Choroid plexus epithelial cell (primary cell): ENCODE results near the gene CDH4.

Experiments used
- DNase-seq: peaks from one replicate; pipeline ENCODE4 v3.0.0-alpha.2; 2010; ENCODE audit warnings: low read depth
- H3K4me3 ChIP-seq: 2 replicates; pipeline ENCODE4 v1.5.1; 2011; ENCODE audit warnings: low read depth, mild to moderate bottlenecking, control low read depth, low read length, moderate library complexity
- TF ChIP-seq, protein P1 (sequence below): conservative IDR thresholded peaks from 2 replicates; pipeline ENCODE4 v1.5.1; 2011; ENCODE audit warnings: low read depth, mild to moderate bottlenecking, control low read depth, inconsistent platforms, low read length, moderate library complexity

Gene CDH4

DNA sequence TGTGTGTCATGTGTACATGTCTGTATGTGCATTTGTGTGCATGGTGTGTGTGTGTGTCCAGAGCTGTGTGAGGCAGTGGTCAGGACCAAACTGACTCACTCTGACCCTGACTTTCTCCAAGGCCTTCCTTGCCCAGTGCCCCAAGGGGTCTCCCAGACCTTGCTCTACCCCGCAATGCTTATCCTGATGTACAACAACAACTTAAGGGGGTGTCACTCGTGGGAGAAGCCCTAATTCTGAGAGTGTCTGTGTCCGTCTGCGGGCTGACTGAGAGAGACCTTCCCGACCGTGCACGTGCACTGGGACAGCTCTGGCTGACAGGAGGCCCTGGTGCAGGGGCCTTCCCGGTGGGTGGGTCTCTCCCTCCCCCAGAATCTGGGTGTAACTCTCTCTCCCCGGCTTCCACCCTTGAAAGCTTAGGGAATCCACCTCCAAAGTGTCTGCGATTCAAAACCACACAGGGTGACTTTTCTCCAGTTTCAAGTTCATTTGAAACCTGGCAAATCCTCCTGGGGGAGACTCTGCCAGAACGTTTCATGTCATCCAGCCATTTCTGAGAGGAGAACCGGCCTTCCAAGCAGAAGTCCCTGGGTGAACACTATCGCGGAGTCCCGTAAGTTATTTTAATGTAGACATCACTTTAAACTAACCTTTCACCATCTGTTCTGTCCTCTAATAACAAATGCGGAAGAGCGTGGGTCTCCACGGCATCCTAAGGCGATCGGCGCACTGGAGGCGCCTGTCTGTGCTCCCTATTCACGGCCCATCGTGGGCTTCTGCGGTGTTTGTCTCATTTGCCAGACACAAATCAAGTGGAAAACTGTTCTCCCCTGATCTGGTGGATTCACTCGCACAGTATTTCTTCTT is 588.1 kb downstream of the CDH4 start:
- DNase-seq, result no peak
- TF ChIP-seq, protein P1, sequence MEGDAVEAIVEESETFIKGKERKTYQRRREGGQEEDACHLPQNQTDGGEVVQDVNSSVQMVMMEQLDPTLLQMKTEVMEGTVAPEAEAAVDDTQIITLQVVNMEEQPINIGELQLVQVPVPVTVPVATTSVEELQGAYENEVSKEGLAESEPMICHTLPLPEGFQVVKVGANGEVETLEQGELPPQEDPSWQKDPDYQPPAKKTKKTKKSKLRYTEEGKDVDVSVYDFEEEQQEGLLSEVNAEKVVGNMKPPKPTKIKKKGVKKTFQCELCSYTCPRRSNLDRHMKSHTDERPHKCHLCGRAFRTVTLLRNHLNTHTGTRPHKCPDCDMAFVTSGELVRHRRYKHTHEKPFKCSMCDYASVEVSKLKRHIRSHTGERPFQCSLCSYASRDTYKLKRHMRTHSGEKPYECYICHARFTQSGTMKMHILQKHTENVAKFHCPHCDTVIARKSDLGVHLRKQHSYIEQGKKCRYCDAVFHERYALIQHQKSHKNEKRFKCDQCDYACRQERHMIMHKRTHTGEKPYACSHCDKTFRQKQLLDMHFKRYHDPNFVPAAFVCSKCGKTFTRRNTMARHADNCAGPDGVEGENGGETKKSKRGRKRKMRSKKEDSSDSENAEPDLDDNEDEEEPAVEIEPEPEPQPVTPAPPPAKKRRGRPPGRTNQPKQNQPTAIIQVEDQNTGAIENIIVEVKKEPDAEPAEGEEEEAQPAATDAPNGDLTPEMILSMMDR, result no peak
- no peak overlapping the region for H3K4me3 ChIP-seq

DNA sequence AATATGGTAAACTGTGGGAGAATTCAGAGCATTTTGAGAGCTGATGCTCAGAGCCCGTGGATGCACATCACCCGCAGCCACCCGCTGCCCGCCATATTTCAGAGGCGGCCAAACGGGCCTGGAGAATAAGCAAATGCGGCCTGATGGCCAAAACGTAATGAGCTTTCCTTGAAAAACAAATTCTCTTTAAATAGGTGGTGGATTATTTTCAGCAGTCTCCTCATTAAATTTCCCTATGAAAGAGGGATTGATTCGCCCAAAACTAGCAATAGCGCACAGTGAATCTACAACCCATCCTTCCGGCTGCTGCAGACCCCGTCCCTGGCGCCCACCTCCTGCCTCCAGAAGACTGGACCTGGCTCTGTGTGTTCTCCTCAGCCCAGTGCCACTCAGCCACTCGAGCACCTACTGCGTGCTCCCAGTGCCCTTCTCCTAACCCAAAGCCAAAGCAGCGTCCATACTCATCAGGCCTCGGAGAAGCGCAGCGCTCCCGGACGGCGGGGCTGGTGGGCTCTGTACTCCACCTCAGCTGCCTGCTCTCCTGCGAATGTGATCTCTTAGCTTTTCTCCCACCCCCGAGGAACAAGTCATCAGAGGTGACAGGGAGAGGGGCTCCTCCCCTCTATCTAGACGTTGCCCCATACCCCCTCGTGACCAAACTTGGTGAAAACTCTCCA is 588.9 kb downstream of the CDH4 start:
- no peak overlapping the region for H3K4me3 ChIP-seq
- no peak for DNase-seq
- TF ChIP-seq, protein P1, result no peak

DNA sequence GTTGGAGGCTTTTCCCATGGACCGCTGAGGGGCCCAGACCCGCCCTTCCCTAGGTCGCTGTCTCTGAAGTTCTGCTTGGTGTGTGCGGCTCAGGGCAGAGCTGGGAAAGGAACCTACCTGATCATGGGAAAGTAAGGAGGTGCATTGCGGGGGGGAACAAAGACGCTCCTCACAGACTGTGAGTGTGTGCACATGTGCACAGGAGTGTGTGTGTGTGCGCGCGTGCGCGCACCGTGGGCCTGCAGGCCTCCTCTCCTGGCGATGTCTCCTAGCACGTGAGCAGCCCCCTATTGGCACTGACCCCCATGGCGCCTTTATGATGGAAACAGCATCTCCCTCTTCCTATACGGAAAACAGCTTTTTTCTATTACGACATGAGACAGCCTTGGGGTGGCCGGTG is 589.5 kb downstream of the CDH4 start:
- H3K4me3 ChIP-seq, result no peak overlapping the region
- no peak for DNase-seq
- TF ChIP-seq, protein P1, result no peak

DNA sequence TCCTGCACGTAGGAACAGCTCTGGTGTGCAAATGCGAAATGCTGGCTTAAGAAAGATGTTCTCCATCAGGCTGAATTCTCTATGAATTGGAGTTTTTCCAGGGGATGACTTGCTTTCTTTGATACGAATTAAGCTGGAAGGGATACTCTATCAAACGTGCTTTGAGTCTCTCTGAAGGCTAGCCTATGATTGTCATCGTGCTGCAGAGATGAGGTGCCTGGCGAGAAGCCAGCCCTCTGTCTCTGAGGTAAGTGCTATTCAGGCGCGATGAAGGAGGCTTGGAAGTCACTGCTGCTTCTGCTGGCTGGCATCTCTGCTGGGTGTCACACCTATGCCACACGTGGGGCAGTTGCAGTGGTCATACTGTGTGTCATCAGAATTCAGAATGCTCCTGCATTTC is 589.9 kb downstream of the CDH4 start:
- DNase-seq, result peak; percentile 2
- TF ChIP-seq, protein P1, result no peak
- H3K4me3 ChIP-seq, result no peak overlapping the region

DNA sequence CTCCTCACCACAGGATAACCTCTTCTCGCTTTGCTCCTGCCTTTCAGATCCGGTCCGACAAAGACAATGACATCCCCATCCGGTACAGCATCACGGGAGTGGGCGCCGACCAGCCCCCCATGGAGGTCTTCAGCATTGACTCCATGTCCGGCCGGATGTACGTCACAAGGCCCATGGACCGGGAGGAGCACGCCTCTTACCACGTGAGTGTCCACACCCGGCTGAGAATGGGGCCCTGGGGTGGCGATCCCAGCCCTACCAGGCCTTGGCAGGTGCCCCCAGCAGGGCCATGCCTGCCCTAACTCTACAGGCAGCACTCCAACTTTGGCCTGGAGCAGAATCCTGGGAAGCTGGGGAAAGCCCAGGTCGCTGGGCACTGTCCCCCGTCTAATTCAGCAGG is 592.6 kb downstream of the CDH4 start:
- no peak for DNase-seq
- no peak overlapping the region for H3K4me3 ChIP-seq
- TF ChIP-seq, protein P1, result no peak

GRCh38 chr20:61845233-61845671 is 593.2 kb downstream of the CDH4 start:
- TF ChIP-seq, protein P1, result no peak
- no peak overlapping the region for H3K4me3 ChIP-seq
- no peak for DNase-seq
